PC-3 (cell line): ENCODE data around the gene OGA. TPM values are rescaled to one million over a fixed set of nuclear protein-coding genes. Genes with fewer than 3 reads are reported as not detected.

ENCODE experiments used
- ATAC-seq: fragments of 200-7000 bp; cut with Tn5 transposase; 2 replicates; pipeline ENCODE4 v1.9.1; 2020; ENCODE audit warnings: mild to moderate bottlenecking, moderate library complexity
- BruUV-seq: library from RNA; stranded (reverse); fragments of 400-500 nt; replicated peaks from 2 replicates; lab custom pipeline; 2021; lab: Mats Ljungman, UMichigan
- CTCF ChIA-PET: fragments of 300-600 bp; sonication (Branson Sonifier 250); formaldehyde crosslinking; loops from one replicate; lab custom pipeline; 2022; ENCODE audit warnings: antibody characterized with exemption; lab: Charles Lee
- POLR2A ChIA-PET: fragments of 300-600 bp; sonication (Branson Sonifier 250); formaldehyde crosslinking; loops from one replicate; lab custom pipeline; 2022; ENCODE audit warnings: antibody characterized with exemption; ENCODE audit not compliant: unreplicated experiment; lab: Charles Lee
- DNase-seq: peaks from one replicate; pipeline ENCODE4 v3.0.0-alpha.2; 2015
- H2AFZ ChIP-seq: fragments of 300-600 bp; sonication (generic); 2 replicates; pipeline ENCODE4 v1.6.0; 2016; ENCODE audit warnings: antibody characterized with exemption, low read length
- H3F3A ChIP-seq: fragments of 300-600 bp; sonication (generic); one replicate; pipeline ENCODE4 v1.6.0; 2017; ENCODE audit warnings: antibody characterized with exemption, low read length, control low read depth, mild to moderate bottlenecking; ENCODE audit not compliant: unreplicated experiment
- H3K27ac ChIP-seq: fragments of 300-600 bp; sonication (generic); 2 replicates; pipeline ENCODE4 v1.5.1; 2016; ENCODE audit warnings: mild to moderate bottlenecking, low read length
- H3K27me3 ChIP-seq: fragments of 300-600 bp; sonication (generic); 2 replicates; pipeline ENCODE4 v1.6.1; 2016; ENCODE audit warnings: low read length, mixed read lengths
- H3K36me3 ChIP-seq: fragments of 300-600 bp; sonication (generic); 2 replicates; pipeline ENCODE4 v1.6.1; 2016; ENCODE audit warnings: low read depth, mixed run types, low read length, mixed read lengths
- H3K4me1 ChIP-seq: fragments of 300-600 bp; sonication (generic); 2 replicates; pipeline ENCODE4 v1.5.1; 2016; ENCODE audit warnings: low read length; ENCODE audit not compliant: insufficient read depth
- H3K4me2 ChIP-seq: fragments of 300-600 bp; sonication (generic); 2 replicates; pipeline ENCODE4 v1.6.0; 2016; ENCODE audit warnings: low read length
- H3K4me3 ChIP-seq: fragments of 300-600 bp; sonication (generic); 2 replicates; pipeline ENCODE4 v1.5.1; 2016; ENCODE audit warnings: mild to moderate bottlenecking, low read length, mixed read lengths
- H3K79me2 ChIP-seq: fragments of 300-600 bp; sonication (generic); 2 replicates; pipeline ENCODE4 v1.6.1; 2017; ENCODE audit warnings: low read length, mixed read lengths
- H3K9ac ChIP-seq: fragments of 300-600 bp; sonication (generic); 2 replicates; pipeline ENCODE4 v1.6.0; 2016; ENCODE audit warnings: mild to moderate bottlenecking, low read length
- H3K9me2 ChIP-seq: fragments of 300-600 bp; sonication (generic); replicated peaks from 2 replicates; pipeline ENCODE4 v1.6.1; 2016; ENCODE audit warnings: mixed run types, low read length, mixed read lengths
- H3K9me3 ChIP-seq: fragments of 300-600 bp; sonication (generic); 2 replicates; pipeline ENCODE4 v1.6.1; 2016; ENCODE audit warnings: low read length, mixed read lengths
- H4K20me1 ChIP-seq: fragments of 300-600 bp; sonication (generic); 2 replicates; pipeline ENCODE4 v1.6.1; 2016; ENCODE audit warnings: low read length, mixed read lengths
- CTCF ChIP-seq: fragments of 300-600 bp; sonication (generic); conservative IDR thresholded peaks from 2 replicates; pipeline ENCODE4 v1.5.1; 2017; ENCODE audit warnings: antibody characterized with exemption, low read depth, mild to moderate bottlenecking, low read length
- EZH2 ChIP-seq: fragments of 300-600 bp; sonication (generic); IDR thresholded peaks from one replicate; pipeline ENCODE4 v1.6.1; 2017; ENCODE audit warnings: antibody characterized with exemption, mild to moderate bottlenecking, low read length; ENCODE audit not compliant: unreplicated experiment
- EZH2phosphoT487 ChIP-seq: fragments of 300-600 bp; sonication (generic); IDR thresholded peaks from 2 replicates; pipeline ENCODE4 v1.6.1; 2018; ENCODE audit warnings: mild to moderate bottlenecking, antibody characterized with exemption, low read length, borderline replicate concordance
- intact Hi-C: fragments of 100-400 bp; cut with micrococcal nuclease; formaldehyde crosslinking; loops from 2 replicates; pipeline ENCODE4 v1.9.0; 2023
- total RNA-seq: library from RNA; depleted of rRNA; stranded (reverse); fragments of >200 nt; gene quantifications from 2 replicates; pipeline ENCODE4 v1.2.3, GENCODE V29; 2014

OGA gene
- total RNA-seq, 1 experiment from 2014 or later = 42.7 TPM

GRCh38 chr10:101777619-101778145, 40.6 kb downstream of the OGA start:
- H2AFZ ChIP-seq = no peak overlapping the region
- TF ChIP-seq EZH2phosphoT487 (no peak), CTCF (no peak), EZH2 (no peak)
- peaks cover 9% of the 10 kb centered on the region; the same call in 1 of the 2 replicates for H3K27me3 ChIP-seq
- no peaks in the 10 kb centered on the region for H4K20me1 ChIP-seq
- ChIA-PET CTCF (no interaction called here), POLR2A (no interaction called here)
- peaks cover 13% of the 10 kb centered on the region for H3K79me2 ChIP-seq
- DNase-seq (peak; percentile 8), ATAC-seq (peak; percentile 17; the same call in 1 of the 2 replicates)
- H3K9me2 ChIP-seq = no peaks in the 10 kb centered on the region
- no peak overlapping the region for H3K9ac ChIP-seq
- H3K4me1 ChIP-seq = peaks cover 20% of the 10 kb centered on the region
- no peak overlapping the region for H3K4me3 ChIP-seq
- intact Hi-C loops = no loop called here
- H3K27ac ChIP-seq = no peak overlapping the region
- H3K36me3 ChIP-seq = no peaks in the 10 kb centered on the region; the same call in 1 of the 2 replicates
- BruUV-seq = no TSS peak
- H3K4me2 ChIP-seq = no peak overlapping the region
- H3F3A ChIP-seq = no peaks in the 10 kb centered on the region
- no peaks in the 10 kb centered on the region for H3K9me3 ChIP-seq

GRCh38 chr10:101776161-101776817, 42.0 kb downstream of the OGA start:
- H4K20me1 ChIP-seq = no peaks in the 10 kb centered on the region
- CTCF ChIA-PET = no interaction called here

More at GRCh38 chr10:101776161-101776817, 42.0 kb downstream of the OGA start:
- no peak for TF ChIP-seq EZH2phosphoT487
- no peak for TF ChIP-seq CTCF
- no peak for TF ChIP-seq EZH2
- POLR2A ChIA-PET = interaction anchor here (0.6 kb wide), 1 partner anchor 343 kb away, joined by 4 read pairs; no protein-coding TSS in a partner anchor
- peaks cover 11% of the 10 kb centered on the region; the same call in 1 of the 2 replicates for H3K4me1 ChIP-seq
- H3K36me3 ChIP-seq = no peaks in the 10 kb centered on the region; the same call in 1 of the 2 replicates
- ATAC-seq (no peak), DNase-seq (no peak)
- no peak overlapping the region for H3K9ac ChIP-seq
- H3K9me2 ChIP-seq = no peaks in the 10 kb centered on the region
- H3K27ac ChIP-seq = no peak overlapping the region
- intact Hi-C loops = no loop called here
- no peak overlapping the region for H3K4me2 ChIP-seq
- no peak overlapping the region for H3K4me3 ChIP-seq
- peaks cover 9% of the 10 kb centered on the region; the same call in 1 of the 2 replicates for H3K27me3 ChIP-seq
- H3K79me2 ChIP-seq = no peaks in the 10 kb centered on the region
- H3F3A ChIP-seq = no peaks in the 10 kb centered on the region
- no peak overlapping the region for H2AFZ ChIP-seq
- no TSS peak for BruUV-seq
- no peaks in the 10 kb centered on the region for H3K9me3 ChIP-seq
